SHP77 (cell line): Measurements from ENCODE around the gene RPH3AL.
"Not testable (repeated sequence)": the region's sequence is repeated elsewhere in the genome, so short reads cannot be mapped to it uniquely, and the experiment has no call there.

Experiments used
- DNase-seq, 2 experiments: peaks; one replicate each; lab custom pipeline; 2025; lab: John Stamatoyannopoulos, UW

RPH3AL gene

DNA sequence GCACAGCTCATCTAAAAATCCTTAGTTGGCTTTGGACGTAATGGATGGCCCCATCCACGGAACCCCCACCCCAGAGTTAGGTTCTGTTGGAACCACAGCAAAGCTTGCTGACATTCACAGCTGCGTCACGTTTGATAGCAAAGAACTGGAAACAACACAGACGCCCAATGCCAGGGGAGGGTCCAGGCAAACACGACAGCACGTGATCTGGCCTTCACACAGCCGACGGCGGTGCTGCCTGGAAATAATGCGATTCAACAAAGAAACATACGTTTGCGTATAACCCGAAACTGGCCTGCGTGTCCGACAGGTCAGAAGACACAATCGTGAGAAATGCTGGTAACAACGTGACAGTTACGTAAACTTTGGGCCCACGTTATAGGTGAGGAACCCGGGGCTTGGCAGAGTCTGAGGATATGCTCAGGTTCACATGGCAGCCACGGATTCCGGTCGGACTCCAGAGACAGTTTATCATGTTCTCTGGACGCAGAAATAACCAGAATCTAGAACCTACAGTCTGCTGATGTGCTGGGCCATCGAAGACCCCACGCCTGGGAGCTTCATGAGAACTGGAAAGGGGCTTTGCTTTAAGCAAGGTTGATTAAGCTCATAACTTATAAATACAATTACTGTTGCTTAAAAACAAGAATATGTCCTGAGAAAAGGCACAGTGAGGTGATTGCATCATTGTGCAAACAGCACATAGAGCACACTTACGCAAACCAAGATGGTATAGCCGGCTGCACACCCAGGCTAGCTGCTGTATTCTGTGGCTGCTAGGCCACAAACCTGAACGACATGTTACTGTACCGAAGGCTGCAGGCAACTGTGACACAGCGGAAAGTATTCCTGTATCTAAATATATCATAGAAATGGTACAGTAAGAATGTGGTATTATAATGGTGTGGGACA lies 70.4 kb downstream of the RPH3AL start:
- no peak for DNase-seq

DNA sequence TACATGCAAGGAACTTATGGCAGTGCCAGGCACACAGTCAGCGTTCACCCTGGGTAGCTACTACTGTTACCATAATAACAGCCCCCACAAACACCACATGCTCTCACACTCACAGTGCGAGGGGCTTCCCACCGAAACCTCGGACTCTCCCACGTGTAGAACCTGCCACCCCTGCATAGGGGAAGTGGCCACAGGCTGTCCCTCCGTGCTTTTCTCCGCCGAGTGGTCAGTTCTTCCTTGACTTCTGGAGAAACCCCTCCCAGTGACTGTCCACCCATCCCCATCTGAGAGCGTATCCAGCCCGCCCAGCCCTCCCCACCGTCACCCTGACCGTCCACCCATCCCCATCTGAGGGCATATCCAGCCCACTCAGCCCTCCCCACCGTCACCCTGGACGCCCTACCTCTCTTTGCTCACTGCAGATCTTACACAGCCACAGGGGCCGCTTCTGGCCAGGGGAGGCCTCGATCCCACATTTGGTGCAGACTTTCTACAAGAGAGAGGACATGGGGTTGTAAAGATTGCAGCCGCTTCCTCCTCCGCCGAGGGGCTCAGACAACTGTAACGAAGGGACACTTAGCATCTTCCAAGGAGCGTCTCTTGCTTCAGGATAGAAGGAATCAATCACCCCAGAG lies 71.1 kb downstream of the RPH3AL start:
- DNase-seq: no peak

DNA sequence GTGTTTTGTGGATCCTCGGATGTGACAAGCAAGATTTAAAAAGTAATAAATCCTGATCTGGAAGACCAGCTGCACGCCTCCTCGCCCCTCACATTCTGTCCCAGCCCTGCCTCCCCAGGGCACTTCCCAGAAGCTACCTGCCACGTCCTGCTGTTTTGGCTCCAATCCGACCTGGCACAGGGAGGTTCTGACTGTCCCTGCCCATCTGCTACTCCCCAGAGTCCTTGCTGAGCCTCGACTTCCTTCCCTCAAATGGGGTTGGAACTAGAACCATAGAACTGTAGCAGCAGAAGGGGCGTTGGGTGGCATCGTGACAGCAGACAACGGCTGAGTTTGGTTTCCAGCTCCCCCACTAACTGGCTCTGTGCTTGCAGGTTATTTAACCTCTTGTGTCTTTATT lies 71.7 kb downstream of the RPH3AL start:
- DNase-seq: no peak

DNA sequence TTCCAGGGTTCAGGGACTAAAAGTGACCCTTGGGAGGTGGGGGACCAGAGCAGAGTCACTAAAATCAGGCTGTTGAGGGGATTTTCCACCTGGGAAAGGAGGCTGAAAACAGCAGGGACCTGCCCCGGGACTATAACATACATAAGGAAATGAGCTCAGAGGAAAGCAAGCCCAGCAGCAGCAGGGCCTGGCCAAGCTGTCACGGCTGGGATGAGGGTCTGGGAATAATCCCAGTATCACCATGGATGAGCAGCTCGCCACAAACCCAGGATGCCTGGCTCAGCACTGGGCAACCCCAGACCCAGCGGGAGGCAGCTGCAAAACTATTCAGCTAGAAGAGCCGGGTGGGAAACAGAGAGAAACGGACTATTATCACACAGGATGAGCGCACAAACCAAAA lies 72.4 kb downstream of the RPH3AL start:
- DNase-seq: no peak

DNA sequence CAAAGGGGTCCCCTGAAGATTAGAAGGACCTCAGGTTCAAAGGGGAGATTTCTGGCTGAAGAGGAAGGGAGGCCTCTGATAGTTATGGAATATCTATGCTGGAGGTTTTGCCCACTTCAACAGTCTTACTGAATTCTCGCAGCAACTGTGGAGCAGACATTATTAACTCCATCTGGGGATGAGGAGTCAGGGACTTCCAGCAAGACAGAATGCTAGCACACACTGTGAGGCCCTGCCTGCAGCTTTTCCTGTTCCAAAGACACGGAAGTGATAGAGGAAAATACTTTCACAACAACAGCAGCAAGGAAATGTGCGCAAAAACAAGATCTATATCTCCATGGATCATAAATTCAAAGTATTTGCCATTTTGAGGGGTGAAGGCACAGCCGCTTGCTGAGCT lies 72.8 kb downstream of the RPH3AL start:
- no peak for DNase-seq

DNA sequence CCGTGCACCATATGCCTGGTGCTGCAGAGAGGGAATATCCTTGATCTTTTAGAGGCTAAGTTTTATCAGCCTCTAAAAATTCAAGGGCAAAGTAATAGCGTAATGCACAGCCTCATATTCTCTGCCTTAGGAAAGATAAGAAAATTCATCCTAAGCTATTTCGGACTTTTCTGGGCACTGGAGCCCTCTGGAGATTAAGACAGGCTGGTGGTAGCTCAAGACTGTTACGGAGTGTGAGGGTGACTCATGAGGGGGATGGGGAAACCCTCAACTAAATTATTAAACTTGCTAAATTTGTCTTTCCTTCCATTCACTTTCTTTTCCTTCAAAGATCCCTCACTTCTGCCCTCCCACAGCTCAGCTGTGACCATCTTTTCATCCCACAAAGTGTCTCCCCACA lies 73.3 kb downstream of the RPH3AL start:
- no peak for DNase-seq

DNA sequence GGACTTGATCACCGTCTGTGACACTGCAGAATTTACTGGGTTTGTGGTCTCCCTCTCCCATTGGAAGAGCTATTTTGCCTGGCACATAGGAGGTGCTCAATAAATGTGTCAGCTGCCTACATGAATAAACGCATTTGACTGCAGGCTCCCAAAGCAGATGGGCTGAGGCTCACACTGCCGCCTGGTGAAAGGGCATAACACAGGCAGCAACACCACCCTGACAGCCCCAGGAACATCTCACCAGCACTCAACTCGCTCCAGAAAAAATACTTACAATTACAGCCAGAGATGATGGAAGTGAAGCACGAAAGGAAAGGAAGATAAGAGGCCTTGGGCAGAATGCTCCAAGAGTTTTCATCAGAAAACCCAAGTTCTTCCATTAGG lies 73.9 kb downstream of the RPH3AL start:
- no peak for DNase-seq

DNA sequence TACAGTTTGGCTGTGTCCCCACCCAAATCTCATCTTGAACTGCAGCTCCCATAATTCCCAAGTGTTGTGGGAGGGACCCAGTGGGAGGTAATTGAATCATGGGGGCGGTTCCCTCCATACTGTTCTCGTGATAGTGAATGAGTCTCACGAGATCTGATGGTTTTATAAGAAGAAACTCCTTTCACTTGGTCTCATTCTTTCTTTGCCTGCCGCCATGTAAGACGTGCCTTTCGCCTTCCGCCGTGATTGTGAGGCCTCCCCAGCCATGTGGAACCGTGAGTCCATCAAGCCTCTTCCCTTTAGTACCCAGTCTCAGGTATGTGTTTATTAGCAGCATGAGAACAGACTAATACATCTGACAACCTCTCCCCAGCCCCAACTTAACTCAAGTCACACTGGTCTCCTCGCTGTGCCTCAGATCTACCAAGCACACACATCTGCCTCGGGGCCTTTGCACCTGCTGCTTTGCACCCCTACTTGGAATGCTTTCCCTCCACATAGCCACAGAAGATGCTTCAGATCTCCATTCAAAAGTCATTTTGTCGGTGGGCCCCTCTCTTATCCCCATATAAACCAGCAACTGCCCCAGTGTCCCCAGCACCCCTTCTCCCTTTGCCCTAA lies 74.4 kb downstream of the RPH3AL start:
- no peak for DNase-seq

DNA sequence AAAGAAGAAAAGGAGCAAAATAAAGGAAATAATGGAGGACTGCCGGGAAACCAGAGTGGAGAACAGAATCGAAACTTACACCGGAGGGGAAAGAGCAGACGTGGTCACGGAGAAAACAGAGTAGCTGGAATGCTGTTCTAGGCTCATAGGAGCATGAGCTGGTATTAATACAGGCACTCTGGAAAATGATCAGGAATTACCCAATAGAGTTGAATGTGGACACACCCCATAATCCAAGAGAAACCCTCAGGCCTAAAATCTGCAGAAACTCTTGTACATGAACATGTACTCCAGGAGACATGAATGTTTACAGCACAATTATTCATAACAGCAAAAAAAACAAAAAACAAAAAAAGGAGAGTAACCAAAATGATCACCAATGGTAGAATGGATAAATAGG lies 77.7 kb downstream of the RPH3AL start:
- DNase-seq: no peak

DNA sequence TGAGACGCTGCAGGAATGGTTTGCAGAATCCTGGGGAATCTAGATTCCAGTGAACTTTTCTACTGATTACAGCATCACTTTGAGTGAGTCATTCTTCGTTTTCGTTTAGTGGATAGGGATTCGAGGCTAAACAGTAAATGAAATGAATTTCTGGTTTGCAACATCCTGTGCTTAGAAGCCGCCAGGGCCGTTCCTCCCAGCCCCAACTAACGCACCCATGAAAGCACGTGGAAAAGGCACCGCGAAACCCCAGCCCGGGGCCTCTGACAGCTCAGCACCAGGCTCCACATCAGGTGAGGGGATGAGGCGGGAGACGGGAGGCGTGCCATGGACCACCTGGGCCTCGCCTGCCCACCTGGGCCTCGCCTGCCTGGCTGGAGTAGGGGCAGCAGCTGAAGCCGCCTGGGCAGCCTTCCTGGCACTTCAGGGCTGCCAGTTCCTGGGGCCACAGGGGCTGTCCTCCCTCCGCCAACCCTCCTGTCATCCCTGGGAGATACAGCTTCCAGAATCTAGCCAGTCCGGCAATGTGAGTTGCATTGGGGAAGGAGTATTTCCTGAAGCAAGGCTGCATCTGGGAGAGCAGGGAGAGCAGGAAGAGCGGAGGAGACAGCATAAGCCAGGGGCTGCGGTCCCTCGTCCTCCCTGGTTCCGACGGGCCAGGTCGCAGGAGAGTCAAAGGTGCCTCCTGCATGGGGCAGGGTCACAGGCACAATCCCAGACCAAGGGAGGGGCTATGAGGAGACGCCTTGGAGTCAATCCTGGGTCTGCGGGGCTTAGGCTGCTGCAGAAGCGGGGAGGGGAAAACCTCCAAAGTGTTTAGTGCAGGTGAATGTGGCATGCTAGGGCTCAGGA lies 78.4 kb downstream of the RPH3AL start:
- DNase-seq: no peak

DNA sequence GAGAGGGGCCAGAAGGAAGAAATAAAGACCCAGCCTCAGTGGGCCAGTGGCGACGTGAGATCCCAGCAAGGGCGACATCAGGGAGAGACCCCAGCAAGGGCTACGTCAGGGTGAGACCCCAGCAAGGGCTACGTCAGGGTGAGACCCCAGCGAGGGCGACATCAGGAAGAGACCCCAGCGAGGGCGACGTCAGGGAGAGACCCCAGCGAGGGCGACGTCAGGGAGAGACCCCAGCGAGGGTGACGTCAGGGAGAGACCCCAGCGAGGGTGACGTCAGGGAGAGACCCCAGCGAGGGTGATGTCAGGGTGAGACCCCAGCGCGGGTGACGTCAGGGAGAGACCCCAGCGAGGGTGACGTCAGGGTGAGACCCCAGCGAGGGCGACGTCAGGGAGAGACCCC lies 79.8 kb downstream of the RPH3AL start:
- not testable (repeated sequence) for DNase-seq

DNA sequence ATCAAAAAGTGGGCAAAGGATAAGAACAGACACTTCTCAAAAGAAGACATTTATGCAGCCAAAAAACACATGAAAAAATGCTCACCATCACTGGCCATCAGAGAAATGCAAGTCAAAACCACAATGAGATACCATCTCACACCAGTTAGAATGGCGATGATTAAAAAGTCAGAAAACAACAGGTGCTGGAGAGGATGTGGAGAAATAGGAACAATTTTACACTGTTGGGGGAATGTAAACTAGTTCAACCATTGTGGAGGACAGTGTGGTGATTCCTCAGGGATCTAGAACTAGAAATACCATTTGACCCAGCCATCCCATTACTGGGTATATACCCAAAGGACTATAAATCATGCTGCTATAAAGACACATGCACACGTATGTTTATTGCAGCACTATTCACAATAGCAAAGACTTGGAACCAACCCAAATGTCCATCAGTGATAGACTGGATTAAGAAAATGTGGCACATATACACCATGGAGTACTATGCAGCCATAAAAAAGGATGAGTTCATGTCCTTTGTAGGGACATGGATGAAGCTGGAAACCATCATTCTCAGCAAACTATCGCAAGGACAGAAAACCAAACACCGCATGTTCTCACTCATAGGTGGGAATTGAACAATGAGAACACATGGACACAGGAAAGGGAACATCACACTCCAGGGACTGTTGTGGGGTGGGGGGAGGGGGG lies 80.5 kb downstream of the RPH3AL start:
- DNase-seq: not testable (repeated sequence)

DNA sequence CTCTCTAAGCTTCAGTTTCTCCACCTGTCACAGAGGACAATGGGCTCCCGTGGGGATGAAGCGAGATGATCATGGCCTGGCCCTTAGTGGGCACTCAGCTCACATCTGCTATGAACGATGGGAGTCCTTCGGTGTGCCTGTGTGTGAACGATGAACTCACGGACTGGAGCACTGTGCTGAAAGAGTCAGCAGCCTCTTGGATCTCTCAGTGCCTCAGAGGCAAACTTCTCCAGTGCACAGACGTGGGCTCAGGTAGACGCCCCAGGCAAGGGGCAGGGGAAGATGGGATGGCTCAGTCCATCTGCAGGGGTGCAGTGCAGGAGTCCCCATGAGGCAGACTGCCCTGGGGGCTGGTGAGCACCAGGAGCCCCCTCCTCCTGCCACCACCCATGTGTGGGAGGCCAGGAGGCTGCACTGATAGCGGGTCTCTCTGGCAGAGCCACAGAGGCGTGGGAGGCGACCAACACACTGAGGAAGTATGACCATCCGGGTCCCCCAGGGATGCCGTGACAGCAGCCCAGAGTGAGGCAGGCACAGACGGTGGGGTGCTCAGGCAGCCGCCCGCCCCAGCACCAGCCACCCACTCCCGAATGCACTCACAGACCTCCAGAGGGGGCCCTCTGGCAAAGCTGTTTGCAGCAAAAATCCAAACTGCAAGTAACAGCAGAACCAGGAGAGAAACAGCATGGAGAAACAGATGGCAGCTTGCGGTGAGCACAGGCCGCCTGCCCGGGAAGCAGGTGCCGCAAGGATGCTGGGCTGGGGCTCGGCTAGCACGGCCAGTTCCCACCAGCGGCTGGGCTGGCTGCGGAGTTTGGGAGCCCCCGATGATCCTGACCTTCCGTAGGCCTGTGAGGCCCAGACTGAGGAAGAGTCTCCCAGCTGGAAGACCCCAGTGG lies 82.7 kb downstream of the RPH3AL start:
- DNase-seq: no peak

DNA sequence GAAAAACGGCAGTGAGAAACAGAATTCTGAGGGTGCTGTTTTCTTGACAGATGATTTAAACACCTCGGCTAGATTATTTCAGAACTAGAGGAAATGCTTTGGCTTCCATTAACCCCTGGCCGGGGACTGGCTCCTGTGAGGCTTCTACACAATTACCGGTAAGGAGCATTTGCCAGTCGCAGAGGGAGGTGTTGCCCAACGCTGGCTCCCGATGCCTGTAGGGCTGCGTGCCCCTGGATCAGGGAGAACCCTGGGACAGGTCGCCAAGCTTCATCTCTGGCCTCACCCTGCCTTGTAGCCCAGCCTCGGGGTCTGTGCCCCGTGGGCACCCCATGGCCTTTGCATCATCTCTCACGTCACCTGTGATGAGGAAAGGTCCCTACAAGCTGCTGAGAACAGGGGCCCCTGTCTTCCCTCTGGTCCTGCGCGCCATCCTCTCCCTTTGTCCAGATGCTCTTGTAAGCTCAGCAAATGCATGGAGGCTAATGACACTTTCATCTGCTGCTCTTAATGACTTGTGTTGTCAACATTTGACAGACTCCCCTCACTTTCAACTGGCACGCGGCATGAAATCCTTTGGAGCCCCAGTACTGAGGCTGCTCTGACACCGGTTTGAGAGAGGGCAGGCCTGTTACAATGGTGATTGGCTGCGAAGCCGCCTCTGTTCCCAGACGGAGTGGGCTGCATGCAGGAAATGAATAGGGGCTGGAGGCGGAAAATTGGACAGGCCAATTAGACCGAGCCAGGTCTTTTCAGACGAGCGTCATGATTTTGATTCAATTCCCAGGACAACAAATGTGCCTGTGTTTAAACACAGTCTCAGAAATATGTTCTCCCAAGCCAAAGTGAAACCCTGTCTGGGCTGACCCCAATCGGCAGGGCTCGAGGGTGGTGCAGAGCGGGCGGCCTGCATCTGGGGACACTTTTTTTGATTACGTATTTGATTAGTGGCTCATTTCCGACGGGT lies 85.6 kb downstream of the RPH3AL start:
- DNase-seq: no peak

DNA sequence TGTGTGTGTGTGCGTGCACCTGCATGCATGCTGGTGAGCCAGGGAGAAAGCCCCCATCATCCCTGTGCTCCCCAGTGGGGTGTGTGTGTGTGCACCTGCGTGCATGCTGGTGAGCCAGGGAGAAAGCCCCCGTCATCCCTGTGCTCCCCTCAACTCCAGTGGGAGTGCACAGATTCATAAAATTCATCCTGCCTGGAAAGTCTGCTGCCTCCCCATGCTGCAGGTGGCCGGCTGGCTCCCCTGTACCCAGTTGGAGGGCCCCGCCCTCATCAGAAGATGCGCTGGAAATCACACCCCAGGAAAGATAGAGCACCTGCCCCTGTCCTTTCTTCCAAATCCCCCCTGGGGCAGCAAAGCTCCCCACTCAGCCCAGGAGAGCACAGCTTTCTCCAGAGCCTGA lies 86.4 kb downstream of the RPH3AL start:
- no peak for DNase-seq

DNA sequence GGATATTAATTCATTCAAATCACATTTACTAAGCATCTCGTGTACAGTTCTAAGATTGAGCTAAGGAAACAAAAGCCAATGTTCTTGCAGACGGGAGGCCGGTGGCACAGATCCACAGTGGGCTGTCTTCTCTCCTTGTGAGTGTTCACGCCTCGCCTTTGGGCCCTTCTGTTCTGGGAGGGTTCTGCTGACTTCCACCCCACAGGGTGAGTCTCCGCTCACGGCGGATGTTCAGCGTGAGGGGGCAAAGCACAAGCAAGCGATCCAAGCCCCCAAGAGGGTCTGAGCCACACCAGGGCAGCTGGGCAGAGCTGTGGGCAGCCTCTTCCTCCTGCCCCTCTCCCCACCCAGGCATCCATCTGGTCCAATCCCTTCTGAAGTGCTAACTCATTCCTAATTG lies 86.9 kb downstream of the RPH3AL start:
- no peak for DNase-seq

DNA sequence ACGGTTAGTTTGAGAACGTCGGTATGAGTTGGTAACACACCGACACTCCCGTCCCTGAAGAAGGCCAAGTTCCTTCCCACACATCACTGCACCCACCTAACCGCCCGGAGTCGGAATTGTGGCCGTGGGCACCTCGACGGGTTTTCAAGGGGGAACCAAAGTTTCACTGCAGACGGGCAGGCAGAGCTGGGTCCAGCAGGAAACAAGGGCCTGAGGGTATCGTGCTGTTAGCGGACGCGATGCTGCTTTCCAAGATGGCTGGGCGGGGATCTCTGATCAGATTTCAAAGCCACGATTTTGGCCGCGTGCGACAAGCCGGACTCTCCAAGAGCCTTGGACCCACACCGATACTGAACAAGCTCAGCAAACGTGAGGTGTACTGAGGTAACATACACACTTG lies 88.8 kb downstream of the RPH3AL start:
- no peak for DNase-seq

DNA sequence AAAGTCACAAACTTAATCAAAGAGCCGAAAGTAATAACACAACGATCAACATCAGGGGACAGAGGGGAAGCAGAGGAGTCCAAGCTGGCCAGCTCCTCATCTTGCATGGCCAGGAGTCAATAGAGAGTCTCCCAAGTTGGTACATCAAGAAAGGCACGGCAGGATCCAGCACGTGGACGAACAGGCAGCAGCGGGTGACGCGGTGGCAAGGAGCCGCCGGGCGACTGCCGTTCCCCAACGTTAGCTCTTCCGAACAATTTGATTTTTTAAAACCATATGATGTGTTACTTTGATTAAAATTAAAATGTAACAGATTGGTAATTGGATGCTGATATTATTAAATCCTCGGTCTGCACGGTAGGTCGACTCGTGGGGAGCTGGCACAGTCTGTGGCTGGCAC lies 89.3 kb downstream of the RPH3AL start:
- DNase-seq: no peak

DNA sequence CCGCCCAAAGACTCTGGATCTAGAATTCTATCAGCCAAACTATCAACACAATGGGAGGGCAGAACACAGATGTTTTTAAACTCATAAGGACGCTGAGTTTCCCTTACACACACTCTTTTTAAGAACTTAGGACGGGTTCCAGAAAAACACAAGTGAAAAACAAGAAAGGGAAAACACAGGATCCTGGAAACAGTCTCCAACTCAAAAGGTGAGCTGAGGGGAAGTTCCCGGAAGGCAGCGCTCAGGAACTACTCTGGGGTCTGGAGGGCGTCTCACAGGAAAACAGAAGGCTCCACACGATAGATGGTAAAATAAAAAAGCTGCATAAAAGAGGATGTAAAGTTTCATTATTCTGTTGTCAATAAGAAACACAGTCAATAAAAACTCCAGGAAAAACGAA lies 91.0 kb downstream of the RPH3AL start:
- no peak for DNase-seq
